HCT116 (cell line): ENCODE measurements around the gene CYP3A7. TPM values are rescaled to one million over a fixed set of nuclear protein-coding genes. Genes with fewer than 3 reads are reported as not detected.

Source experiments
- ATAC-seq: fragments of 200-7000 bp; cut with Tn5 transposase; 2 replicates; pipeline ENCODE4 v1.9.1; 2020; ENCODE audit warnings: mild to moderate bottlenecking, moderate library complexity
- BruUV-seq: library from RNA; stranded (reverse); fragments of 400-500 nt; replicated peaks from 2 replicates; lab custom pipeline; 2021; lab: Mats Ljungman, UMichigan
- CTCF ChIA-PET: fragments of 300-600 bp; sonication (Branson Sonifier 250); formaldehyde crosslinking; loops from one replicate; lab custom pipeline; 2021; ENCODE audit warnings: antibody characterized with exemption; lab: Charles Lee
- POLR2A ChIA-PET: fragments of 300-600, 350-600 bp; sonication (Branson Sonifier 250); formaldehyde crosslinking; loops from one replicate; lab custom pipeline; 2021; ENCODE audit warnings: antibody characterized with exemption; lab: Charles Lee
- RAD21 ChIA-PET, 2 experiments: fragments of 300-600 bp; sonication (Branson Sonifier 250); formaldehyde crosslinking; loops; one replicate each; lab custom pipeline; 2023; ENCODE audit warnings: low total read pairs in 2 of 2; ENCODE audit not compliant: uncharacterized antibody in 2 of 2, unreplicated experiment in 2 of 2, low non-redundant PET in 1 of 2; lab: Charles Lee
- DNase-seq: peaks from one replicate; pipeline ENCODE4 v3.0.0-alpha.2; 2010; ENCODE audit warnings: low read depth, low spot score
- H2AFZ ChIP-seq: fragments of 200-600 bp; shearing (Covaris generic), sonication (generic); 2 replicates; pipeline ENCODE4 v1.6.1; 2017; ENCODE audit warnings: low read depth, mixed run types, mixed read lengths, antibody characterized with exemption, low read length; ENCODE audit not compliant: poor library complexity, severe bottlenecking
- H3K27ac ChIP-seq: 2 replicates; pipeline ENCODE4 v1.5.1; 2012; ENCODE audit warnings: low read depth, low read length
- H3K27me3 ChIP-seq: fragments of 200-600 bp; sonication (generic); 2 replicates; pipeline ENCODE4 v1.6.1; 2016; ENCODE audit warnings: mixed run types, low read length, mixed read lengths; ENCODE audit not compliant: insufficient read depth
- H3K36me3 ChIP-seq, 2 experiments: fragments of 200-500 bp in 1 of 2; fragments of 200-600 bp in 1 of 2; sonication (Bioruptor generic) in 1 of 2; sonication (generic) in 1 of 2; 2 replicates each; pipeline versions ENCODE4 v1.5.1 to v1.6.1; 2014 to 2016; ENCODE audit warnings: low read length in 2 of 2, inconsistent platforms in 1 of 2, mixed read lengths in 1 of 2, mixed run types in 1 of 2; ENCODE audit not compliant: insufficient read depth in 2 of 2, control insufficient read depth in 1 of 2
- H3K4me1 ChIP-seq, 2 experiments: fragments of 200-600 bp in 1 of 2; sonication (generic) in 1 of 2; 2 replicates each; pipeline versions ENCODE4 v1.5.1 to v1.6.1; 2012 to 2017; ENCODE audit warnings: low read length in 2 of 2, inconsistent platforms in 1 of 2, mild to moderate bottlenecking in 1 of 2, mixed read lengths in 1 of 2, mixed run types in 1 of 2, moderate library complexity in 1 of 2; ENCODE audit not compliant: insufficient read depth in 2 of 2, control insufficient read depth in 1 of 2
- H3K4me2 ChIP-seq: fragments of 200-600 bp; sonication (generic); 2 replicates; pipeline ENCODE4 v1.6.1; 2017; ENCODE audit warnings: mixed run types, low read length, mixed read lengths
- H3K4me3 ChIP-seq, 2 experiments: fragments of 200-600 bp in 1 of 2; sonication (generic) in 1 of 2; replicated peaks in 1 of 2; 2 replicates each; pipeline ENCODE4 v1.5.1; 2011 to 2016; ENCODE audit warnings: low read length in 2 of 2, control low read depth in 1 of 2, low read depth in 1 of 2, mild to moderate bottlenecking in 1 of 2, mixed read lengths in 1 of 2, mixed run types in 1 of 2
- H3K79me2 ChIP-seq: fragments of 200-600 bp; sonication (generic); 2 replicates; pipeline ENCODE4 v1.6.1; 2017; ENCODE audit warnings: mild to moderate bottlenecking, mixed run types, low read length, moderate library complexity, mixed read lengths; ENCODE audit not compliant: insufficient read depth
- H3K9ac ChIP-seq: fragments of 200-600 bp; sonication (generic); 2 replicates; pipeline ENCODE4 v1.6.1; 2016; ENCODE audit warnings: low read length, mixed read lengths
- H3K9me2 ChIP-seq: fragments of 200-600 bp; sonication (generic), shearing (Covaris generic); 2 replicates; pipeline ENCODE4 v1.6.1; 2017; ENCODE audit warnings: mixed run types, mild to moderate bottlenecking, moderate library complexity; ENCODE audit not compliant: insufficient read depth
- H3K9me3 ChIP-seq, 2 experiments: fragments of 200-500 bp in 1 of 2; fragments of 200-600 bp in 1 of 2; sonication (Bioruptor generic) in 1 of 2; sonication (generic) in 1 of 2; 2 replicates each; pipeline ENCODE4 v1.6.1; 2014 to 2017; ENCODE audit warnings: low read length in 2 of 2, mixed read lengths in 2 of 2, inconsistent platforms in 1 of 2, low read depth in 1 of 2, mild to moderate bottlenecking in 1 of 2, mixed run types in 1 of 2, moderate library complexity in 1 of 2; ENCODE audit not compliant: control insufficient read depth in 1 of 2, insufficient read depth in 1 of 2
- H4K20me1 ChIP-seq: fragments of 200-600 bp; sonication (generic), shearing (Covaris generic); 2 replicates; pipeline ENCODE4 v1.6.1; 2017; ENCODE audit warnings: mixed run types, mild to moderate bottlenecking, moderate library complexity; ENCODE audit not compliant: insufficient read depth
- CBX3 ChIP-seq: IDR thresholded peaks from 2 replicates; pipeline ENCODE4 v1.6.1; 2012; ENCODE audit warnings: low read depth
- CEBPB ChIP-seq: IDR thresholded peaks from 2 replicates; pipeline ENCODE4 v1.6.1; 2012; ENCODE audit warnings: low read depth
- EGR1 ChIP-seq: IDR thresholded peaks from 2 replicates; pipeline ENCODE4 v1.6.1; 2012; ENCODE audit warnings: low read depth
- ELF1 ChIP-seq: IDR thresholded peaks from 2 replicates; pipeline ENCODE4 v1.6.1; 2012; ENCODE audit warnings: low read depth, borderline replicate concordance
- EZH2 ChIP-seq: fragments of 200-600 bp; sonication (generic); IDR thresholded peaks from 2 replicates; pipeline ENCODE4 v1.6.1; 2017; ENCODE audit warnings: antibody characterized with exemption, mixed run types
- EZH2phosphoT487 ChIP-seq: fragments of 200-600 bp; IDR thresholded peaks from 2 replicates; pipeline ENCODE4 v1.6.1; 2018; ENCODE audit warnings: antibody characterized with exemption, borderline replicate concordance
- FOSL1 ChIP-seq: IDR thresholded peaks from 2 replicates; pipeline ENCODE4 v1.6.1; 2012; ENCODE audit warnings: low read depth
- JUND ChIP-seq: IDR thresholded peaks from 2 replicates; pipeline ENCODE4 v1.6.1; 2012
- POLR2A ChIP-seq: IDR thresholded peaks from 2 replicates; pipeline ENCODE4 v1.7.0; 2011; ENCODE audit warnings: borderline replicate concordance; ENCODE audit not compliant: insufficient read depth, insufficient read length; ENCODE audit errors: extremely low read depth
- POLR2AphosphoS5 ChIP-seq: IDR thresholded peaks from 2 replicates; pipeline ENCODE4 v1.6.1; 2011; ENCODE audit warnings: mild to moderate bottlenecking, low read depth, low read length, moderate library complexity
- RAD21 ChIP-seq: IDR thresholded peaks from 2 replicates; pipeline ENCODE4 v1.6.1; 2012; ENCODE audit warnings: low read depth, mild to moderate bottlenecking
- TCF7L2 ChIP-seq: IDR thresholded peaks from 2 replicates; pipeline ENCODE4 v1.7.0; 2011; ENCODE audit warnings: borderline replicate concordance, inconsistent platforms; ENCODE audit not compliant: insufficient read depth, insufficient read length; ENCODE audit errors: extremely low read depth
- YY1 ChIP-seq: IDR thresholded peaks from 2 replicates; pipeline ENCODE4 v1.6.1; 2011; ENCODE audit warnings: low read length, low read depth, moderate library complexity, mild to moderate bottlenecking; ENCODE audit not compliant: insufficient replicate concordance; ENCODE audit errors: extremely low read depth
- ZFX ChIP-seq: fragments of 450-650 bp; IDR thresholded peaks from 2 replicates; pipeline ENCODE4 v1.6.1; 2017
- ZNF274 ChIP-seq: fragments of 200-500 bp; sonication (Bioruptor generic); IDR thresholded peaks from 2 replicates; pipeline ENCODE4 v1.6.1; 2014; ENCODE audit warnings: mild to moderate bottlenecking, low read depth, low read length, inconsistent platforms
- intact Hi-C: fragments of 100-400 bp; cut with micrococcal nuclease; formaldehyde crosslinking; loops from 2 replicates; pipeline ENCODE4 v1.10.0; 2022
- total RNA-seq: library from RNA; stranded (reverse); gene quantifications from one replicate; pipeline ENCODE4 v1.2.1, GENCODE V29; 2021; ENCODE audit not compliant: unreplicated experiment
- TF ChIP-seq, protein P1 (sequence below), 3 experiments: fragments of 200-600 bp in 1 of 3; sonication (generic) in 1 of 3; IDR thresholded peaks in 2 of 3; conservative IDR thresholded peaks in 1 of 3; 2 replicates each; pipeline ENCODE4 v1.5.1; 2012 to 2017; ENCODE audit warnings: low read depth in 2 of 3, low read length in 2 of 3, antibody characterized with exemption in 1 of 3, borderline replicate concordance in 1 of 3, control low read depth in 1 of 3, mild to moderate bottlenecking in 1 of 3, mixed read lengths in 1 of 3, mixed run types in 1 of 3, moderate library complexity in 1 of 3; ENCODE audit not compliant: insufficient read depth in 1 of 3
- TF ChIP-seq, protein P2 (sequence below): IDR thresholded peaks from 2 replicates; pipeline ENCODE4 v1.6.1; 2012
- TF ChIP-seq, protein P3 (sequence below): IDR thresholded peaks from 2 replicates; pipeline ENCODE4 v1.6.1; 2011; ENCODE audit warnings: mild to moderate bottlenecking, low read length, moderate library complexity; ENCODE audit not compliant: insufficient replicate concordance; ENCODE audit errors: extremely low read depth
- TF ChIP-seq, protein P4 (sequence below): IDR thresholded peaks from 2 replicates; pipeline ENCODE4 v1.6.1; 2012; ENCODE audit warnings: low read depth

Gene CYP3A7
- total RNA-seq, 1 experiment from 2014 or later, result not detected

DNA sequence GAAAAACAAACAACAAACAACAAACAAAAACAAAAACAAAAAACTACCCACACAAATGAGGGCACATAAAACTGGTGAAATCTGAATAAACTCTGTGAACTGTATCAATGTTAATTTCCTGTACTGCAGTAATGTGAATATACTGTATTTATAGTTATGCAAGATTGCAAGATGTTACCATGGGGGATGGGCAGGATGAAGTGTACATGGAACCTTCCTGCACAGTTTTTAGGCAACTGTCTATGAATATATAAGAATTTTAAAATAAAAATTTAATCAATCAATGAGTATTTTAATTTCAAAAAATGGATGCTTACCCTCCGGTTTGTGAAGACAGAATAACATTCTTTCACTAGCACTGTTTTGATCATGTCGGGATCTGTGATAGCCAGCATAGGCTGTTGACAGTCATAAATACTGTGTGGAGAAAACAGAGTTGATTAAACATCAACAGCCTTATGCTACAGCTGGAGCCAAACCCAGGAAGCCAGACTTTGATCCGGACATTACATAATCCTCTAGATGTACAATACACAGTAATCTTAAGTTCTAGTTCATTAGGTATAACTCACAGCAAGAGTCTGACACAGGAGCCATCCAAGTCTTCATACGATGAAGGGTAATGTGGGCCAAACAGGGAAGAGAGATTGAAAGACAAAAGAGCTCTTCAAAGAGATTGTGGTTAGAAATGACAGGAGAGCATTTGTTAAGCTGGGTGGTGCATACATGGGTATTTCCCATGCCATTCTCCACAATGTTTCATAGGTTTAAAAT is 14.8 kb downstream of the CYP3A7 start:
- TF ChIP-seq EZH2, result no peak
- no peak for TF ChIP-seq TCF7L2
- TF ChIP-seq CEBPB, result no peak
- no peak for TF ChIP-seq POLR2A
- no peak for TF ChIP-seq CBX3
- TF ChIP-seq FOSL1, result no peak
- no peak for TF ChIP-seq EGR1
- no peak for TF ChIP-seq YY1
- TF ChIP-seq, protein P1, sequence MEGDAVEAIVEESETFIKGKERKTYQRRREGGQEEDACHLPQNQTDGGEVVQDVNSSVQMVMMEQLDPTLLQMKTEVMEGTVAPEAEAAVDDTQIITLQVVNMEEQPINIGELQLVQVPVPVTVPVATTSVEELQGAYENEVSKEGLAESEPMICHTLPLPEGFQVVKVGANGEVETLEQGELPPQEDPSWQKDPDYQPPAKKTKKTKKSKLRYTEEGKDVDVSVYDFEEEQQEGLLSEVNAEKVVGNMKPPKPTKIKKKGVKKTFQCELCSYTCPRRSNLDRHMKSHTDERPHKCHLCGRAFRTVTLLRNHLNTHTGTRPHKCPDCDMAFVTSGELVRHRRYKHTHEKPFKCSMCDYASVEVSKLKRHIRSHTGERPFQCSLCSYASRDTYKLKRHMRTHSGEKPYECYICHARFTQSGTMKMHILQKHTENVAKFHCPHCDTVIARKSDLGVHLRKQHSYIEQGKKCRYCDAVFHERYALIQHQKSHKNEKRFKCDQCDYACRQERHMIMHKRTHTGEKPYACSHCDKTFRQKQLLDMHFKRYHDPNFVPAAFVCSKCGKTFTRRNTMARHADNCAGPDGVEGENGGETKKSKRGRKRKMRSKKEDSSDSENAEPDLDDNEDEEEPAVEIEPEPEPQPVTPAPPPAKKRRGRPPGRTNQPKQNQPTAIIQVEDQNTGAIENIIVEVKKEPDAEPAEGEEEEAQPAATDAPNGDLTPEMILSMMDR (IDR thresholded peaks at IDR 0.05 in 2 of 3, conservative IDR thresholded peaks at IDR 0.05 in 1 of 3; ENCODE audit: borderline replicate concordance in 1 of 3, insufficient read depth in 1 of 3, low read depth in 2 of 3, low read length in 2 of 3), result no peak
- no peak for TF ChIP-seq RAD21
- TF ChIP-seq ELF1, result no peak
- no peak for TF ChIP-seq EZH2phosphoT487
- TF ChIP-seq, protein P2, sequence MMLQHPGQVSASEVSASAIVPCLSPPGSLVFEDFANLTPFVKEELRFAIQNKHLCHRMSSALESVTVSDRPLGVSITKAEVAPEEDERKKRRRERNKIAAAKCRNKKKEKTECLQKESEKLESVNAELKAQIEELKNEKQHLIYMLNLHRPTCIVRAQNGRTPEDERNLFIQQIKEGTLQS, result no peak
- TF ChIP-seq POLR2AphosphoS5, result no peak
- TF ChIP-seq, protein P3, sequence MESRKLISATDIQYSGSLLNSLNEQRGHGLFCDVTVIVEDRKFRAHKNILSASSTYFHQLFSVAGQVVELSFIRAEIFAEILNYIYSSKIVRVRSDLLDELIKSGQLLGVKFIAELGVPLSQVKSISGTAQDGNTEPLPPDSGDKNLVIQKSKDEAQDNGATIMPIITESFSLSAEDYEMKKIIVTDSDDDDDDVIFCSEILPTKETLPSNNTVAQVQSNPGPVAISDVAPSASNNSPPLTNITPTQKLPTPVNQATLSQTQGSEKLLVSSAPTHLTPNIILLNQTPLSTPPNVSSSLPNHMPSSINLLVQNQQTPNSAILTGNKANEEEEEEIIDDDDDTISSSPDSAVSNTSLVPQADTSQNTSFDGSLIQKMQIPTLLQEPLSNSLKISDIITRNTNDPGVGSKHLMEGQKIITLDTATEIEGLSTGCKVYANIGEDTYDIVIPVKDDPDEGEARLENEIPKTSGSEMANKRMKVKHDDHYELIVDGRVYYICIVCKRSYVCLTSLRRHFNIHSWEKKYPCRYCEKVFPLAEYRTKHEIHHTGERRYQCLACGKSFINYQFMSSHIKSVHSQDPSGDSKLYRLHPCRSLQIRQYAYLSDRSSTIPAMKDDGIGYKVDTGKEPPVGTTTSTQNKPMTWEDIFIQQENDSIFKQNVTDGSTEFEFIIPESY, result no peak
- no peak for TF ChIP-seq ZFX
- no peak for TF ChIP-seq ZNF274
- TF ChIP-seq, protein P4, sequence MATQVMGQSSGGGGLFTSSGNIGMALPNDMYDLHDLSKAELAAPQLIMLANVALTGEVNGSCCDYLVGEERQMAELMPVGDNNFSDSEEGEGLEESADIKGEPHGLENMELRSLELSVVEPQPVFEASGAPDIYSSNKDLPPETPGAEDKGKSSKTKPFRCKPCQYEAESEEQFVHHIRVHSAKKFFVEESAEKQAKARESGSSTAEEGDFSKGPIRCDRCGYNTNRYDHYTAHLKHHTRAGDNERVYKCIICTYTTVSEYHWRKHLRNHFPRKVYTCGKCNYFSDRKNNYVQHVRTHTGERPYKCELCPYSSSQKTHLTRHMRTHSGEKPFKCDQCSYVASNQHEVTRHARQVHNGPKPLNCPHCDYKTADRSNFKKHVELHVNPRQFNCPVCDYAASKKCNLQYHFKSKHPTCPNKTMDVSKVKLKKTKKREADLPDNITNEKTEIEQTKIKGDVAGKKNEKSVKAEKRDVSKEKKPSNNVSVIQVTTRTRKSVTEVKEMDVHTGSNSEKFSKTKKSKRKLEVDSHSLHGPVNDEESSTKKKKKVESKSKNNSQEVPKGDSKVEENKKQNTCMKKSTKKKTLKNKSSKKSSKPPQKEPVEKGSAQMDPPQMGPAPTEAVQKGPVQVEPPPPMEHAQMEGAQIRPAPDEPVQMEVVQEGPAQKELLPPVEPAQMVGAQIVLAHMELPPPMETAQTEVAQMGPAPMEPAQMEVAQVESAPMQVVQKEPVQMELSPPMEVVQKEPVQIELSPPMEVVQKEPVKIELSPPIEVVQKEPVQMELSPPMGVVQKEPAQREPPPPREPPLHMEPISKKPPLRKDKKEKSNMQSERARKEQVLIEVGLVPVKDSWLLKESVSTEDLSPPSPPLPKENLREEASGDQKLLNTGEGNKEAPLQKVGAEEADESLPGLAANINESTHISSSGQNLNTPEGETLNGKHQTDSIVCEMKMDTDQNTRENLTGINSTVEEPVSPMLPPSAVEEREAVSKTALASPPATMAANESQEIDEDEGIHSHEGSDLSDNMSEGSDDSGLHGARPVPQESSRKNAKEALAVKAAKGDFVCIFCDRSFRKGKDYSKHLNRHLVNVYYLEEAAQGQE, result no peak
- no peak for TF ChIP-seq JUND
- TF ChIP-seq, all 23 proteins: peak for 0
- H3K9ac ChIP-seq, result no peak overlapping the region
- intact Hi-C loops, result no loop called here
- ChIA-PET POLR2A (no interaction called here), CTCF (no interaction called here), RAD21 (no interaction called here)
- H3K27ac ChIP-seq, result no peak overlapping the region
- ATAC-seq, result no peak
- no peaks in the 10 kb centered on the region for H3K9me3 ChIP-seq
- H3K27me3 ChIP-seq, result no peaks in the 10 kb centered on the region
- H3K36me3 ChIP-seq, result no peaks in the 10 kb centered on the region
- no peak for DNase-seq
- H3K4me2 ChIP-seq, result no peak overlapping the region
- H3K9me2 ChIP-seq, result no peaks in the 10 kb centered on the region
- no peaks in the 10 kb centered on the region for H3K79me2 ChIP-seq
- H3K4me3 ChIP-seq, result no peak overlapping the region
- BruUV-seq, result no TSS peak
- no peaks in the 10 kb centered on the region for H4K20me1 ChIP-seq
- H3K4me1 ChIP-seq, result no peaks in the 10 kb centered on the region
- no peak overlapping the region for H2AFZ ChIP-seq
